CD4-positive, alpha-beta T cell treated with Interleukin-17A for 1 hour (primary cell): ENCODE data around the gene PRKD1.
"Not testable (repeated sequence)": the region's sequence is repeated elsewhere in the genome, so short reads cannot be mapped to it uniquely, and the experiment has no call there.

Experiments used
- DNase-seq: peaks from one replicate; pipeline ENCODE4 v3.0.0-alpha.2; 2020

PRKD1 gene

GRCh38 chr14:29738056-29738455 is 189.6 kb downstream of the PRKD1 start:
- no peak for DNase-seq

- DNase-seq = no peak
Measured at GRCh38 chr14:29735459-29735858, 192.2 kb downstream of the PRKD1 start.

- DNase-seq = no peak
Measured at GRCh38 chr14:29734732-29735131, 192.9 kb downstream of the PRKD1 start.

- not testable (repeated sequence) for DNase-seq
Measured at GRCh38 chr14:29726560-29727331, 200.9 kb downstream of the PRKD1 start.

- DNase-seq = no peak
Measured at GRCh38 chr14:29724991-29725390, 202.7 kb downstream of the PRKD1 start.

GRCh38 chr14:29722831-29723230 is 204.8 kb downstream of the PRKD1 start:
- DNase-seq = no peak

- DNase-seq = no peak
Measured at GRCh38 chr14:29721586-29721985, 206.1 kb downstream of the PRKD1 start.

- no peak for DNase-seq
Measured at GRCh38 chr14:29717901-29718300, 209.7 kb downstream of the PRKD1 start.

GRCh38 chr14:29716150-29716549 is 211.5 kb downstream of the PRKD1 start:
- DNase-seq = no peak

- no peak for DNase-seq
Measured at GRCh38 chr14:29712601-29713000, 215.0 kb downstream of the PRKD1 start.

GRCh38 chr14:29710015-29710414 is 217.6 kb downstream of the PRKD1 start:
- no peak for DNase-seq

GRCh38 chr14:29709490-29709889 is 218.2 kb downstream of the PRKD1 start:
- no peak for DNase-seq

GRCh38 chr14:29706700-29707099 is 220.9 kb downstream of the PRKD1 start:
- no peak for DNase-seq

GRCh38 chr14:29705801-29706200 is 221.8 kb downstream of the PRKD1 start:
- DNase-seq = no peak

GRCh38 chr14:29689597-29689996 is 238.1 kb downstream of the PRKD1 start:
- not testable (repeated sequence) for DNase-seq

- no peak for DNase-seq
Measured at GRCh38 chr14:29687866-29688265, 239.8 kb downstream of the PRKD1 start.

- no peak for DNase-seq
Measured at GRCh38 chr14:29687071-29687765, 240.4 kb downstream of the PRKD1 start.

- no peak for DNase-seq
Measured at GRCh38 chr14:29684926-29685325, 242.7 kb downstream of the PRKD1 start.

- DNase-seq = no peak
Measured at GRCh38 chr14:29682789-29683188, 244.9 kb downstream of the PRKD1 start.

GRCh38 chr14:29681316-29681715 is 246.3 kb downstream of the PRKD1 start:
- no peak for DNase-seq

- no peak for DNase-seq
Measured at GRCh38 chr14:29674566-29675285, 252.9 kb downstream of the PRKD1 start.

GRCh38 chr14:29672831-29673230 is 254.8 kb downstream of the PRKD1 start:
- no peak for DNase-seq

GRCh38 chr14:29671034-29671433 is 256.6 kb downstream of the PRKD1 start:
- no peak for DNase-seq

GRCh38 chr14:29668201-29668600 is 259.4 kb downstream of the PRKD1 start:
- DNase-seq = no peak
